B cell (primary cell): ENCODE measurements around the gene PPP2R3A. TPM values are rescaled to one million over a fixed set of nuclear protein-coding genes. Genes with fewer than 3 reads are reported as not detected.
"Not testable (repeated sequence)": the region's sequence is repeated elsewhere in the genome, so short reads cannot be mapped to it uniquely, and the experiment has no call there.

Experiments used
- ATAC-seq: fragments of 200-7000 bp; cut with Tn5 transposase; one replicate; pipeline ENCODE4 v1.10.0; 2021; ENCODE audit warnings: low read depth, mild to moderate bottlenecking, moderate number of reproducible peaks, moderate library complexity
- CTCF ChIA-PET: fragments of 350-600 bp; sonication (Branson Sonifier 250); formaldehyde crosslinking; loops from one replicate; lab custom pipeline; 2021; ENCODE audit warnings: antibody characterized with exemption, inconsistent platforms; lab: Charles Lee
- POLR2A ChIA-PET: fragments of 350-600 bp; sonication (Branson Sonifier 250); formaldehyde crosslinking; loops from one replicate; lab custom pipeline; 2021; ENCODE audit warnings: antibody characterized with exemption; lab: Charles Lee
- DNase-seq: peaks from one replicate; pipeline ENCODE4 v3.0.0; 2013
- H2AFZ ChIP-seq: 2 replicates; pipeline ENCODE4 v1.6.1; 2012; ENCODE audit warnings: mild to moderate bottlenecking, low read depth, low read length; ENCODE audit not compliant: insufficient read depth, poor library complexity, severe bottlenecking
- H3K27ac ChIP-seq, 2 donors: 1 replicate in 1 of 2; 2 replicates in 1 of 2; pipeline ENCODE4 v1.5.1; 2012 to 2013; ENCODE audit warnings: low read length in 2 of 2, mild to moderate bottlenecking in 2 of 2, moderate library complexity in 1 of 2
- H3K27me3 ChIP-seq, 4 experiments: fragments of 200-600 bp in 1 of 4; sonication (generic) in 1 of 4; replicated peaks in 1 of 4; 1 replicate in 2 of 4; 2 replicates in 2 of 4; pipeline versions ENCODE4 v1.6.1 to v1.7.0; 2013 to 2016; ENCODE audit warnings: low read length in 3 of 4, mild to moderate bottlenecking in 2 of 4, mixed read lengths in 1 of 4, moderate library complexity in 1 of 4; ENCODE audit not compliant: insufficient read depth in 4 of 4, control insufficient read depth in 3 of 4; ENCODE audit errors: control extremely low read depth in 1 of 4
- H3K36me3 ChIP-seq, 2 experiments: replicated peaks in 1 of 2; 1 replicate in 1 of 2; 2 replicates in 1 of 2; pipeline versions ENCODE4 v1.6.1 to v1.7.1; 2013; ENCODE audit warnings: low read length in 1 of 2; ENCODE audit not compliant: insufficient read depth in 2 of 2, control insufficient read depth in 1 of 2; ENCODE audit errors: control extremely low read depth in 1 of 2, extremely low read depth in 1 of 2
- H3K4me1 ChIP-seq, 2 donors: fragments of 200-600 bp in 1 of 2; sonication (generic) in 1 of 2; 1 replicate in 1 of 2; 2 replicates in 1 of 2; pipeline versions ENCODE4 v1.5.1 to v1.6.1; 2013 to 2017; ENCODE audit warnings: low read length in 2 of 2; ENCODE audit not compliant: control insufficient read depth in 2 of 2, insufficient read depth in 2 of 2
- H3K4me2 ChIP-seq: replicated peaks from 2 replicates; pipeline ENCODE3; 2012; ENCODE audit warnings: mild to moderate bottlenecking, low read depth, low read length; ENCODE audit not compliant: poor library complexity, severe bottlenecking
- H3K4me3 ChIP-seq, 5 experiments: fragments of 200-600 bp in 1 of 5; sonication (generic) in 1 of 5; 1 replicate in 3 of 5; 2 replicates in 2 of 5; pipeline versions ENCODE4 v1.5.1 to v1.7.0; 2011 to 2016; ENCODE audit warnings: low read length in 4 of 5, mild to moderate bottlenecking in 4 of 5, low read depth in 2 of 5, control low read depth in 1 of 5, moderate library complexity in 1 of 5; ENCODE audit not compliant: insufficient read depth in 1 of 5; ENCODE audit errors: control extremely low read depth in 1 of 5, extremely low read depth in 1 of 5
- H3K79me2 ChIP-seq: fragments of 200-600 bp; sonication (generic); one replicate; pipeline ENCODE4 v1.6.0; 2016; ENCODE audit warnings: low read length; ENCODE audit not compliant: control insufficient read depth, insufficient read depth
- H3K9ac ChIP-seq: fragments of 200-600 bp; sonication (generic); 2 replicates; pipeline ENCODE4 v1.6.1; 2017; ENCODE audit warnings: mild to moderate bottlenecking, low read length, moderate library complexity
- H3K9me3 ChIP-seq, 3 donors: one replicate each; pipeline versions ENCODE4 v1.6.1 to v1.7.1; 2013; ENCODE audit warnings: low read length in 2 of 3; ENCODE audit not compliant: control insufficient read depth in 2 of 3, insufficient read depth in 1 of 3; ENCODE audit errors: control extremely low read depth in 1 of 3
- H4K20me1 ChIP-seq: 2 replicates; pipeline ENCODE4 v1.6.0; 2012; ENCODE audit warnings: mild to moderate bottlenecking, low read length; ENCODE audit not compliant: insufficient read depth, control insufficient read depth, poor library complexity, severe bottlenecking
- H3K27ac Mint-ChIP-seq: one replicate; pipeline ENCODE4 v1.8.0; 2021; ENCODE audit warnings: mixed read lengths
- H3K27me3 Mint-ChIP-seq: one replicate; pipeline ENCODE4 v1.8.0; 2021; ENCODE audit warnings: mixed read lengths
- H3K4me1 Mint-ChIP-seq: one replicate; pipeline ENCODE4 v1.8.0; 2021; ENCODE audit warnings: mixed read lengths
- H3K4me3 Mint-ChIP-seq: one replicate; pipeline ENCODE4 v1.8.0; 2021; ENCODE audit warnings: mixed read lengths
- H3K9me3 Mint-ChIP-seq: one replicate; pipeline ENCODE4 v1.8.0; 2022; ENCODE audit warnings: mixed read lengths; ENCODE audit not compliant: insufficient read depth
- WGBS: methylation state at CpG from one replicate; pipeline ENCODE4 v1.1.5; 2013; ENCODE audit warnings: missing lambda C conversion rate; ENCODE audit not compliant: insufficient coverage; 5-methylcytosine and 5-hydroxymethylcytosine counted together
- intact Hi-C: fragments of 100-400 bp; cut with micrococcal nuclease; formaldehyde crosslinking; loops from one replicate; pipeline ENCODE4 v1.10.0; 2022
- polyA plus RNA-seq: library from polyadenylated mRNA; depleted of rRNA; stranded (reverse); fragments of >200 nt; gene quantifications from 2 replicates; pipeline ENCODE4 v1.2.3, GENCODE V29; 2012
- total RNA-seq, 2 donors: library from RNA; stranded (reverse); fragments of 120-200 nt in 1 of 2; gene quantifications; 1 replicate in 1 of 2; 2 replicates in 1 of 2; pipeline versions ENCODE4 v1.2.3 to v1.2.4, GENCODE V29; 2013 to 2022

The PPP2R3A gene
- total and polyA plus RNA-seq, 2 donors (not counting 1 experiment from before 2014, with no cell fraction given), result 0.03 to 0.22 TPM

GRCh38 chr3:136083641-136084382 is 118.3 kb downstream of the PPP2R3A start:
- H3K4me2 ChIP-seq, ATAC-seq, H2AFZ ChIP-seq, H3K9me3 Mint-ChIP-seq, H3K27me3 Mint-ChIP-seq, H3K27me3 ChIP-seq, POLR2A ChIA-PET, H3K79me2 ChIP-seq, H3K27ac ChIP-seq, H3K4me3 Mint-ChIP-seq, DNase-seq, intact Hi-C loops, H3K4me1 ChIP-seq, H4K20me1 ChIP-seq, H3K9ac ChIP-seq, H3K4me3 ChIP-seq, H3K4me1 Mint-ChIP-seq, H3K36me3 ChIP-seq, H3K27ac Mint-ChIP-seq: not testable (repeated sequence)
- CTCF ChIA-PET, result interaction anchor here (0.8 kb wide), 1 partner anchor 930 kb away, joined by 3 read pairs; no protein-coding TSS in a partner anchor
- WGBS, result 94% methylated on average over 2 of the region's 4 CpGs
- peaks cover 0 to 14% (median 0%) of the 10 kb centered on the region in 3 donors for H3K9me3 ChIP-seq

- H3K4me1 Mint-ChIP-seq, POLR2A ChIA-PET, H3K79me2 ChIP-seq, H2AFZ ChIP-seq, H3K4me3 Mint-ChIP-seq, H3K4me2 ChIP-seq, H3K27me3 ChIP-seq, H3K36me3 ChIP-seq, H3K27me3 Mint-ChIP-seq, DNase-seq, H3K4me3 ChIP-seq, H3K27ac ChIP-seq, H3K9ac ChIP-seq, ATAC-seq, H4K20me1 ChIP-seq, H3K9me3 Mint-ChIP-seq, H3K27ac Mint-ChIP-seq, intact Hi-C loops, H3K4me1 ChIP-seq: not testable (repeated sequence)
- peaks cover 0 to 14% (median 0%) of the 10 kb centered on the region in 3 donors for H3K9me3 ChIP-seq
- WGBS, result 100% methylated on average over 2 of the region's 3 CpGs
- CTCF ChIA-PET, result interaction anchor here (0.7 kb wide), 1 partner anchor 8 kb away, joined by 3 read pairs; no protein-coding TSS in a partner anchor
Observed at GRCh38 chr3:136085067-136085466, 119.5 kb downstream of the PPP2R3A start.
